HepG2 (cell line): Measurements from ENCODE around the gene TTLL10. TPM values are rescaled to one million over a fixed set of nuclear protein-coding genes. Genes with fewer than 3 reads are reported as not detected.
"Not testable (repeated sequence)": the region's sequence is repeated elsewhere in the genome, so short reads cannot be mapped to it uniquely, and the experiment has no call there.

Experiments
- ATAC-seq: fragments of 200-7000 bp; cut with Tn5 transposase; 3 replicates; pipeline ENCODE4 v1.9.1; 2020; ENCODE audit warnings: mild to moderate bottlenecking, moderate library complexity
- BruUV-seq: library from RNA; stranded (reverse); fragments of 400-500 nt; replicated peaks from 2 replicates; lab custom pipeline; 2021; lab: Mats Ljungman, UMichigan
- CTCF ChIA-PET: fragments of 300-600 bp; formaldehyde crosslinking; extraction: SDS; loops from one replicate; lab custom pipeline; 2021; ENCODE audit warnings: low total read pairs, inconsistent platforms, low intra/inter-chr PET ratio; lab: Yijun Ruan, JAX
- POLR2A ChIA-PET: fragments of 350-600 bp; sonication (Branson Sonifier 250); formaldehyde crosslinking; loops from one replicate; lab custom pipeline; 2020; ENCODE audit warnings: antibody characterized with exemption, inconsistent platforms; lab: Yijun Ruan, JAX
- DNase-seq: peaks from one replicate; pipeline ENCODE4 v3.0.0-alpha.2; 2015; ENCODE audit warnings: low spot score
- FAIRE-seq: peaks from 3 replicates; lab custom pipeline; 2011; peaks lifted over from hg19 to GRCh38; lab: Jason Lieb, UNC
- H2AFZ ChIP-seq: one replicate; pipeline ENCODE4 v1.6.1; 2011; ENCODE audit warnings: low read length, inconsistent platforms
- H3K27ac ChIP-seq: fragments of 300-600 bp; 3 replicates; pipeline ENCODE4 v1.8.0; 2011; ENCODE audit warnings: mixed run types, mild to moderate bottlenecking, mixed read lengths, low read length, inconsistent platforms; ENCODE audit not compliant: insufficient read depth; ENCODE audit errors: extremely low read length
- H3K27me3 ChIP-seq, 2 experiments: fragments of 200-600 bp in 1 of 2; 2 replicates in 1 of 2; 3 replicates in 1 of 2; pipeline versions ENCODE4 v1.6.0 to v1.8.0; 2011; ENCODE audit warnings: low read length in 2 of 2, mild to moderate bottlenecking in 2 of 2, moderate library complexity in 2 of 2, inconsistent platforms in 1 of 2; ENCODE audit not compliant: insufficient read depth in 2 of 2, control insufficient read depth in 1 of 2
- H3K36me3 ChIP-seq, 2 experiments: fragments of 200-600 bp in 1 of 2; replicated peaks in 1 of 2; 2 replicates in 1 of 2; 3 replicates in 1 of 2; pipeline versions ENCODE4 v1.5.1 to v1.8.0; 2011; ENCODE audit warnings: low read length in 2 of 2, inconsistent platforms in 1 of 2; ENCODE audit not compliant: insufficient read depth in 2 of 2, control insufficient read depth in 1 of 2
- H3K4me1 ChIP-seq: 2 replicates; pipeline ENCODE4 v1.5.1; 2012; ENCODE audit warnings: low read length, inconsistent platforms; ENCODE audit not compliant: insufficient read depth
- H3K4me2 ChIP-seq: 2 replicates; pipeline ENCODE4 v1.6.0; 2011; ENCODE audit warnings: low read depth, low read length, inconsistent platforms
- H3K4me3 ChIP-seq, 3 experiments: fragments of 200-600 bp in 1 of 3; sonication (generic), shearing (Covaris generic) in 1 of 3; replicated peaks in 1 of 3; 2 replicates each; pipeline ENCODE4 v1.5.1; 2011 to 2016; ENCODE audit warnings: low read length in 3 of 3, inconsistent platforms in 2 of 3, low read depth in 2 of 3, mild to moderate bottlenecking in 2 of 3, control low read depth in 1 of 3, mixed read lengths in 1 of 3; ENCODE audit not compliant: insufficient read depth in 1 of 3
- H3K79me2 ChIP-seq: one replicate; pipeline ENCODE4 v1.6.1; 2011; ENCODE audit warnings: low read length, inconsistent platforms; ENCODE audit not compliant: insufficient read depth
- H3K9ac ChIP-seq: 2 replicates; pipeline ENCODE4 v1.6.0; 2011; ENCODE audit warnings: mild to moderate bottlenecking, low read depth, low read length, inconsistent platforms; ENCODE audit not compliant: insufficient read depth
- H3K9me3 ChIP-seq: 2 replicates; pipeline ENCODE4 v1.5.1; 2012; ENCODE audit warnings: mild to moderate bottlenecking, low read length
- H4K20me1 ChIP-seq: 2 replicates; pipeline ENCODE4 v1.6.0; 2011; ENCODE audit warnings: inconsistent platforms, mild to moderate bottlenecking, low read length, moderate library complexity; ENCODE audit not compliant: insufficient read depth
- AGO2 ChIP-seq: fragments of 200-400 bp; formaldehyde crosslinking; optimal IDR thresholded peaks from 2 replicates; pipeline ENCODE3; 2017; ENCODE audit warnings: mild to moderate bottlenecking, low read depth, low read length, moderate library complexity
- ZBTB26 ChIP-seq: IDR thresholded peaks from 2 replicates; pipeline ENCODE4 v1.6.1; 2016; ENCODE audit warnings: missing compliant biosample characterization, missing genetic modification reagents, borderline replicate concordance
- WGBS: methylation state at CpG from one replicate; pipeline ENCODE4 v1.1.6; 2017; ENCODE audit warnings: low lambda C conversion rate; 5-methylcytosine and 5-hydroxymethylcytosine counted together
- in situ Hi-C: cut with HindIII; loops from 2 replicates; pipeline ENCODE4 v1.10.0; 2017; ENCODE audit warnings: low pct_unique_long_range_greater_than_20kb; ENCODE audit not compliant: extremely low pct_ligation_motif_present
- intact Hi-C: fragments of 100-400 bp; cut with micrococcal nuclease; formaldehyde crosslinking; loops from one replicate; pipeline ENCODE4 v1.10.0; 2022; ENCODE audit not compliant: unreplicated experiment
- polyA plus RNA-seq, 8 experiments: library from polyadenylated mRNA; depleted of rRNA in 3 of 8; stranded (reverse) in 7 of 8; unstranded in 1 of 8; fragments of >200 nt; fragmentation: Illumina TruSeq in 4 of 8; extraction: Trizol in 4 of 8; gene quantifications; 2 replicates each; pipeline versions ENCODE4 v1.2.1 to v1.2.3, GENCODE V29; 2011 to 2016; ENCODE audit warnings: low read depth in 4 of 8, missing spikeins in 1 of 8, mixed read lengths in 1 of 8; ENCODE audit not compliant: insufficient read depth in 1 of 8
- total RNA-seq, 5 experiments: library from RNA; depleted of rRNA; stranded (reverse); fragments of >200 nt; fragmentation: Illumina TruSeq; extraction: Trizol; gene quantifications; 2 replicates each; pipeline ENCODE4 v1.2.3, GENCODE V29; 2016; ENCODE audit warnings: low read depth in 1 of 5

TTLL10 gene
- total and polyA plus RNA-seq, 2 of the 13 experiments (the other 11 are each of a cell fraction or from before 2014, with no cell fraction given), result not detected

- TF ChIP-seq AGO2 (peak; percentile 45), ZBTB26 (no peak)
- no peaks in the 10 kb centered on the region for H3K27me3 ChIP-seq
- no peak for ATAC-seq
- POLR2A ChIA-PET, result no interaction called here
- 90% methylated on average over 7 of the region's 21 CpGs for whole genome bisulfite sequencing
- in situ Hi-C loops (no loop called here), intact Hi-C loops (no loop called here)
- no peaks in the 10 kb centered on the region for H3K79me2 ChIP-seq
- no TSS peak for BruUV-seq
- no peak overlapping the region for H3K4me2 ChIP-seq
- DNase-seq, result no peak
- no peaks in the 10 kb centered on the region; the same call in 1 of the 2 replicates for H4K20me1 ChIP-seq
- H3K4me1 ChIP-seq, result peaks cover 12% of the 10 kb centered on the region
- no peak overlapping the region for H3K4me3 ChIP-seq
- FAIRE-seq, result no peak
- no peaks in the 10 kb centered on the region; a peak in 1 of 5 replicates for H3K36me3 ChIP-seq
- no peak overlapping the region for H2AFZ ChIP-seq
- H3K9me3 ChIP-seq, result no peaks in the 10 kb centered on the region
- H3K9ac ChIP-seq, result no peak overlapping the region
- no peak overlapping the region for H3K27ac ChIP-seq
- CTCF ChIA-PET, result no interaction called here
Observed at GRCh38 chr1:1151306-1151705, 22.4 kb upstream of the TTLL10 start.

GRCh38 chr1:1152431-1152830 lies 21.2 kb upstream of the TTLL10 start:
- H3K36me3 ChIP-seq, ATAC-seq, DNase-seq, H2AFZ ChIP-seq, H3K9me3 ChIP-seq, H3K9ac ChIP-seq, H3K4me3 ChIP-seq, CTCF ChIA-PET, H3K27ac ChIP-seq, intact Hi-C loops, BruUV-seq, in situ Hi-C loops, FAIRE-seq, H3K27me3 ChIP-seq, H3K4me2 ChIP-seq, H3K79me2 ChIP-seq, H4K20me1 ChIP-seq: not testable (repeated sequence)
- peaks cover 20% of the 10 kb centered on the region for H3K4me1 ChIP-seq
- POLR2A ChIA-PET, result interaction anchor here (1.2 to 3.4 kb wide), 2 partner anchors 13 to 24 kb away, joined by 3 to 14 read pairs; no protein-coding TSS in a partner anchor
- 87% methylated on average over 13 of the region's 13 CpGs for WGBS
